HEK293 (cell line): ENCODE measurements around the gene MED23.

ENCODE experiments used
- CTCF ChIA-PET: fragments of 350-600 bp; formaldehyde crosslinking; extraction: SDS; loops from one replicate; lab custom pipeline; 2021; ENCODE audit warnings: antibody characterized with exemption; lab: Yijun Ruan, JAX
- POLR2A ChIA-PET: fragments of 300-600 bp; formaldehyde crosslinking; extraction: SDS; loops from one replicate; lab custom pipeline; 2020; ENCODE audit warnings: antibody characterized with exemption, inconsistent platforms; lab: Yijun Ruan, JAX
- H3K27ac ChIP-seq: fragments of 200-500 bp; sonication (Bioruptor generic); 2 replicates; pipeline ENCODE4 v1.5.1; 2014; ENCODE audit warnings: low read depth, low read length, control low read depth, inconsistent platforms; ENCODE audit errors: extremely low read depth
- H3K36me3 ChIP-seq, 2 experiments: fragments of 200-500 bp in 1 of 2; sonication (Bioruptor generic) in 1 of 2; 1 replicate in 1 of 2; 2 replicates in 1 of 2; pipeline ENCODE4 v1.5.1; 2014 to 2017; ENCODE audit warnings: inconsistent platforms in 2 of 2, low read length in 2 of 2; ENCODE audit not compliant: control insufficient read depth in 2 of 2, insufficient read depth in 1 of 2
- H3K4me1 ChIP-seq: fragments of 200-500 bp; sonication (Bioruptor generic); 2 replicates; pipeline ENCODE4 v1.5.1; 2014; ENCODE audit warnings: mild to moderate bottlenecking, low read length, inconsistent platforms; ENCODE audit not compliant: control insufficient read depth, insufficient read depth
- H3K4me3 ChIP-seq: 2 replicates; pipeline ENCODE4 v1.5.1; 2011; ENCODE audit warnings: low read depth, mild to moderate bottlenecking, control low read depth, low read length, moderate library complexity
- H3K9me3 ChIP-seq: fragments of 200-500 bp; sonication (Bioruptor generic); 2 replicates; pipeline ENCODE4 v1.5.1; 2014; ENCODE audit warnings: low read depth, low read length, inconsistent platforms; ENCODE audit not compliant: control insufficient read depth, insufficient read depth
- ATF2 ChIP-seq: fragments of 450-650 bp; formaldehyde crosslinking; IDR thresholded peaks from 2 replicates; pipeline ENCODE4 v1.5.1; 2016; ENCODE audit warnings: missing biosample characterization, missing genetic modification characterization, low read depth
- GLI2 ChIP-seq: fragments of 450-650 bp; formaldehyde crosslinking; IDR thresholded peaks from 2 replicates; pipeline ENCODE4; 2017; ENCODE audit warnings: missing biosample characterization, missing genetic modification characterization, low read depth, borderline replicate concordance
- HOXA7 ChIP-seq: sonication (generic); formaldehyde crosslinking; IDR thresholded peaks from 2 replicates; pipeline ENCODE4 v1.8.1; 2022; ENCODE audit warnings: missing genetic modification reagents, borderline replicate concordance
- HOXD13 ChIP-seq: sonication (generic); formaldehyde crosslinking; IDR thresholded peaks from 2 replicates; pipeline ENCODE4 v1.8.0; 2022; ENCODE audit warnings: missing genetic modification reagents, borderline replicate concordance
- INSM2 ChIP-seq: fragments of 450-650 bp; formaldehyde crosslinking; IDR thresholded peaks from 2 replicates; pipeline ENCODE4 v1.5.1; 2016; ENCODE audit warnings: missing biosample characterization, missing genetic modification characterization
- KLF8 ChIP-seq: fragments of 450-650 bp; formaldehyde crosslinking; IDR thresholded peaks from 2 replicates; pipeline ENCODE4 v1.5.1; 2016; ENCODE audit warnings: missing biosample characterization, missing genetic modification characterization
- TRIM28 ChIP-seq: IDR thresholded peaks from 2 replicates; pipeline ENCODE4 v1.6.1; 2011; ENCODE audit warnings: low read length, control low read depth, borderline replicate concordance
- YY2 ChIP-seq: fragments of 450-650 bp; formaldehyde crosslinking; IDR thresholded peaks from 2 replicates; pipeline ENCODE4 v1.5.1; 2016; ENCODE audit warnings: missing biosample characterization, missing genetic modification characterization
- ZBTB44 ChIP-seq: fragments of 450-650 bp; IDR thresholded peaks from 2 replicates; pipeline ENCODE4 v1.5.1; 2018; ENCODE audit warnings: missing biosample characterization, mild to moderate bottlenecking, missing genetic modification characterization
- ZBTB49 ChIP-seq: fragments of 450-650 bp; formaldehyde crosslinking; IDR thresholded peaks from 2 replicates; pipeline ENCODE4 v1.5.1; 2016; ENCODE audit warnings: missing biosample characterization, missing genetic modification characterization, low read depth
- ZNF174 ChIP-seq: fragments of 450-650 bp; formaldehyde crosslinking; IDR thresholded peaks from 2 replicates; pipeline ENCODE4 v1.5.0; 2017; ENCODE audit warnings: missing biosample characterization, mild to moderate bottlenecking, missing genetic modification characterization
- ZNF221 ChIP-seq: fragments of 450-650 bp; formaldehyde crosslinking; IDR thresholded peaks from 2 replicates; pipeline ENCODE4 v1.5.1; 2017; ENCODE audit warnings: missing biosample characterization, missing genetic modification characterization, borderline replicate concordance
- ZNF223 ChIP-seq: fragments of 450-650 bp; formaldehyde crosslinking; IDR thresholded peaks from 2 replicates; pipeline ENCODE4 v1.5.1; 2016; ENCODE audit warnings: missing biosample characterization, missing genetic modification characterization
- ZNF292 ChIP-seq: fragments of 450-650 bp; formaldehyde crosslinking; IDR thresholded peaks from 2 replicates; pipeline ENCODE4 v1.5.1; 2016; ENCODE audit warnings: low read depth, missing biosample characterization, missing genetic modification characterization, borderline replicate concordance
- ZNF350 ChIP-seq: fragments of 450-650 bp; formaldehyde crosslinking; IDR thresholded peaks from 2 replicates; pipeline ENCODE4 v1.5.0; 2017; ENCODE audit warnings: missing biosample characterization, mild to moderate bottlenecking, missing genetic modification characterization
- ZNF426 ChIP-seq: fragments of 450-650 bp; formaldehyde crosslinking; IDR thresholded peaks from 2 replicates; pipeline ENCODE4 v1.5.1; 2017; ENCODE audit warnings: missing biosample characterization, missing genetic modification characterization, mild to moderate bottlenecking, inconsistent platforms, moderate library complexity
- ZNF449 ChIP-seq: fragments of 450-650 bp; formaldehyde crosslinking; IDR thresholded peaks from 2 replicates; pipeline ENCODE4 v1.5.1; 2017; ENCODE audit warnings: missing biosample characterization, mild to moderate bottlenecking, missing genetic modification characterization, moderate library complexity
- ZNF692 ChIP-seq: fragments of 450-650 bp; formaldehyde crosslinking; IDR thresholded peaks from 2 replicates; pipeline ENCODE4 v1.5.1; 2016; ENCODE audit warnings: missing biosample characterization, missing genetic modification characterization
- ZNF837 ChIP-seq: fragments of 450-650 bp; formaldehyde crosslinking; IDR thresholded peaks from 2 replicates; pipeline ENCODE4 v1.5.1; 2016; ENCODE audit warnings: missing biosample characterization, missing genetic modification characterization

MED23 gene

GRCh38 chr6:131663578-131664165 is 35.6 kb upstream of the MED23 start:
- ChIA-PET POLR2A (interaction anchor here (0.6 kb wide), 1 partner anchor 437 kb away, joined by 4 read pairs; no protein-coding TSS in a partner anchor), CTCF (interaction anchor here (0.6 to 1.2 kb wide), 3 partner anchors 87 to 637 kb away, joined by 3 read pairs; no protein-coding TSS in a partner anchor)
- no peak overlapping the region for H3K27ac ChIP-seq
- H3K36me3 ChIP-seq: no peaks in the 10 kb centered on the region
- no peak overlapping the region for H3K4me3 ChIP-seq
- H3K4me1 ChIP-seq: no peaks in the 10 kb centered on the region
- H3K9me3 ChIP-seq: no peaks in the 10 kb centered on the region
- TF ChIP-seq ZBTB49 (tag by site-specific recombination) (no peak), ATF2 (peak; percentile 43; the same call in 1 of the 2 replicates)

GRCh38 chr6:131660195-131660594 is 32.2 kb upstream of the MED23 start:
- Histone ChIP-seq H3K27ac (no peak overlapping the region), H3K4me1 (no peaks in the 10 kb centered on the region), H3K4me3 (no peak overlapping the region), H3K9me3 (no peaks in the 10 kb centered on the region), H3K36me3 (no peaks in the 10 kb centered on the region)
- ChIA-PET CTCF (no interaction called here), POLR2A (no interaction called here)
- TF ChIP-seq INSM2 (tag by site-specific recombination): no peak
- TF ChIP-seq HOXD13: no peak
- TF ChIP-seq YY2 (tag by site-specific recombination): no peak
- TF ChIP-seq ZNF350 (tag by site-specific recombination): no peak
- TF ChIP-seq ZNF837: no peak
- no peak for TF ChIP-seq ZNF221 (tag by site-specific recombination)
- no peak for TF ChIP-seq ZBTB44 (tag by site-specific recombination)
- TF ChIP-seq ZNF426 (tag by site-specific recombination): no peak
- no peak for TF ChIP-seq ZNF174 (tag by site-specific recombination)
- TF ChIP-seq KLF8 (tag by site-specific recombination): no peak
- TF ChIP-seq ZNF223 (tag by site-specific recombination): no peak
- TF ChIP-seq HOXA7 (CRISPR knock-in tag): no peak
- no peak for TF ChIP-seq GLI2 (tag by site-specific recombination)
- no peak for TF ChIP-seq ZNF449 (tag by site-specific recombination)
- TF ChIP-seq ZNF692 (tag by site-specific recombination): no peak
- no peak for TF ChIP-seq TRIM28
- TF ChIP-seq ZNF292 (tag by site-specific recombination): no peak
